Muscle of back (tissue), 11 donors: Measurements from ENCODE around the gene XPA. TPM values are rescaled to one million over a fixed set of nuclear protein-coding genes. Genes with fewer than 3 reads are reported as not detected.
A peak's percentile ranks its signal among the peaks of the same experiment; 100 is the strongest.
"Not testable (repeated sequence)": the region's sequence is repeated elsewhere in the genome, so short reads cannot be mapped to it uniquely, and the experiment has no call there.

ENCODE experiments used
- DNase-seq, 3 donors: peaks; one replicate each; pipeline versions ENCODE4 v3.0.0 to v3.0.0-alpha.2; 2013
- polyA plus RNA-seq, 10 donors: library from polyadenylated mRNA; unstranded; fragments of 120-200 nt; gene quantifications; one replicate each; pipeline ENCODE4 v1.2.1, GENCODE V29; 2013; ENCODE audit not compliant: insufficient read length in 10 of 10

Gene XPA
- polyA plus RNA-seq, 10 donors, result 16.5 to 26.7 (median 20.1) TPM

GRCh38 chr9:97704851-97705250 lies 7.7 kb upstream of the XPA start:
- DNase-seq, result no peak

DNA sequence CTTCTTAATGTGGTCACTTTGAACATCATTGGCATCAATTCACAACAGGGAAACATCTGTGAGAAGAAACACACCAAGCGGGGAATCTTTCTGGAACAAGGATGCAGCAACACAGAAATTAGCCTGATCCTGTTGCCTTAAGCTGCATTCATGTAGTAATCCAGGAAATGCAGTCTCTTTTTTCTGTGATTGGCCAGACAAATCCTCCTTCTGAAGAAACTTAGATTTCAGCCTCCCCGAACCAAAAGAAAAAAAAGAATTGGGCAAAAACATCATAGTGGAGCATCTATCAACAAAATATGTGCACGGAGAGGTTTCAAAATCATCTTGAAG lies 7.2 kb upstream of the XPA start:
- DNase-seq, result no peak

GRCh38 chr9:97703437-97704344 lies 6.6 kb upstream of the XPA start:
- DNase-seq, result peak in 1 of 3 donors; percentile 38

DNA sequence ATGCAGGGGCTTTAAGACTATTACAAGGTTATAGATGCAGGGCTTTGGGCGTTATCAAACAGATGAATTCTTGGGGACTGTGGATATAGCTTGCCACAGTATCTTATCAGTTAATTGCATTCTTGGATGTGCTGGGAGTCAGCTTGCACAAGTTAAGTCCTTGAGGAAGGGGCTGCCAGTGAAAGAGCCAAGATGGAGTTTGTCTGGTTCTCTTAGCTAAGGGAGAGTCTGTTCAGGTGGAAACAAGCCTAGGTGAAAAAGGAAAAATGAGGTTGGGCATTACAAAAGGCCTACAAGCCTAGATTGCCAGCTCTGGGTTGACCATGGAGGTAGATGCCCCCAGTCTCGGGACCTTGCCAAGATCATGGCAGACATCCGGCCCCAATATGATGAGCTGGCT lies 2.7 kb upstream of the XPA start:
- not testable (repeated sequence) for DNase-seq

- not testable (repeated sequence) for DNase-seq
Measured at GRCh38 chr9:97699281-97699680, 2.1 kb upstream of the XPA start.

DNA sequence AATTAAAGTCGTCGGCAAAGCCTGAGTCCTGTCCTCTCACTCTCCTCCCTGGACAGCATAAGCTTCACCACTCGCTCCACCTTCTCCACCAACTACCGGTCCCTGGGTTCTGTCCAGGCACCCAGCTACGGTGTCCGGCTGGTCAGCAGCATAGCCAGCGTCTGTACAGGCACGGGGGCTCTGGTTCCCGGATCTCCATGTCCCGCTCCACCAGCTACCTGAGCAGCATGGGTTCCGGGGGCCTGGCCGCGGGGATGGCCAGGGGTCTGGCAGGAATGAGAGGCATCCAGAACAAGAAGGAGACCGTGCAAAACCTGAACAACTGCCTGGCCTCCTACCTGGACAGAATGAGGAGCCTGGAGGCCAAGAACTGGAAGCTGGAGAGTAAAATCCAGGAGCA lies 1.7 kb upstream of the XPA start:
- no peak for DNase-seq

DNA sequence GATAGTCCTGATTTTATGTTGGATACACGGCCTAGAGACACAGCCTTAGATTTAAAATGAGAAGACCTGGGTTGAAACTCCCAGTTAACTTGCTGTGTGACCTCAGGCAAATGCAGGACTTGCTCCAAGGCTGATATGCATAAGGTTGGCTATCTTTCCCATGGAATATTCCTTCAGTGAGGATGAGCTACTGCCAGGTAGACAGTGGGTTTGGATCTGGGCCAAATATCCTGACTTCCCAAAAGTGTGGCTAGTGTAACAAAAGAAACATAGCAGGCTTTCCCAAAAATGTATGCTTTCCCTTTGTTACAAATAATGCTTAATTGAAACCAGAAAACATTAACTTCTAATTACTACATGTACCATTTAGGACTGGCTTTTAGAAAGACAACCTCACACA lies 697 bp upstream of the XPA start:
- peak in 1 of 3 donors; percentile 8 for DNase-seq

GRCh38 chr9:97695995-97696802 lies 941 bp downstream of the XPA start:
- DNase-seq, result peak in 1 of 3 donors; percentile 1

DNA sequence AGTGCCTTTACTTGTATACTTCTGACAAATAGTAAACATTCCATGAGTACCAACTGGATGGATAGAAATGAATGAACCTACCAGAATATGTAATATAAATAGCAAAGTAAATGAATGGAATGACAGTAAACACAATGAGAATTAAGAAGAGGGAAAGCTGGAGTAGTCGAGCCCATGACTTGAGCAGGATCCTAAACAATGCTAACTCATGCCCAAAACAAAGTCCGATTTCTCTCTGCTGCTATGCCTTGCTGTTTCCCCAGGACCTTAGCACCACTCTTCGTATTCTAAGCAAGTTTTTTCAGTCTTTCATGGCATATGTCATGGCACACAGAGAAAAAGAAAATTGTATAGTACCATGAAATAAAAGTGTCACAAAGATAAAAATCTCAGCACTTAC lies 1.8 kb downstream of the XPA start:
- DNase-seq, result no peak

- no peak for DNase-seq
Measured at GRCh38 chr9:97694769-97695168, 2.4 kb downstream of the XPA start.

GRCh38 chr9:97689401-97690180 lies 7.5 kb downstream of the XPA start:
- DNase-seq, result no peak

DNA sequence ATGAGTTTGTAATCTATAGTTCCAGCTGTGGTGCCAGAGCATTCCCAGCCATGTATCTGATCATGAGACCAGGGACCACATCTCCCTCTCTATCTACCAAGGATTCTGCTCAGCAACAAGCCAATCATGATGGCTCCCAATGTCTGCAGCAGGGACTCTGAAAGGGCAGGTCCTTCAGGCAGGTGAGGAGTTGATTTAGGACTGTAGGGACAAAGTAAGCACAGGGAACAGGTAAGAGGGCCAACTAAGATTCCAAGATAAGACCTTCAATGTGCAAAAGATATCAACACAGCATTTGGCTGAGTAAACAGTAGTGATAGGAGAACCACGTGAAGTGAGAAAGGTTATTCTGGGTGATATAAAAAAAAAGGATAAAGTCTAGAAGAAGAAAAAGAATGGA lies 8.5 kb downstream of the XPA start:
- DNase-seq, result no peak

DNA sequence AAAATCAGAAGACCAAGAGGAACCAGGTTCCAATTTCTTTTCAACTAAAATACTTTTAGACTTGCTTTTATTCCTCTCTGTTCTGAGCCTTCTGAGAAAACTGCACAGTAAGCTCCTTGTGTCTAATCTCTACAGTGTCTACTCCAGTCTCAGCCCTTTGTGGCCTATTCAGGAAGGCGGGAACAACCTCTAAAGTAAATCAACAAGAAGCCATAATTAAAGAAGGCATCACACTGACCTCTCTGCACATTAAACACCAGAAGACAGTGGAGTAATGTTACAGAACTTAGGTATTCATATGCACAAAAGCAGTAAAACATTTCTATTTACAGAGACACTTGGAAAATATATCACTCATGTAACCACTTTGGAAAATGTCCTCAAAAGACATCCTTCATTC lies 14.9 kb downstream of the XPA start:
- DNase-seq, result no peak

GRCh38 chr9:97675655-97676054 lies 21.5 kb downstream of the XPA start:
- no peak for DNase-seq

DNA sequence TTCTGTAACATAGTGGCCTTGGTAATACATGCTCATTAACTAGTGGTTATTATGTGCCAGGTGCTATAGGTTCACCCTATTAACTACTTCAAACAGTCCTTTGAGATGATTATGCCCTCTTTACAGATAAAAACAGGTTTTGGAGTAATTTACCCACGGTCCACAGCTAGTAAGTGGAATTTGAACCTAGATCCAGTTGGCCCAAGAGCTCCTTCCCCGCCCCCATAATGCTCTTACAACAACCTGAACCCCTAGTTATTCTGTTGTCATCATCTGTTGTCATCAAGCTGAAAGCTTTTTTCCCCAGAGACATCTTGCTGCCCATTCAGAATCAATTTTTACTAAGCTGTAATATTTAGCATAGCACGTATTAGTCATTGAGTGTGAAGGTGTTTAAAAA lies 23.2 kb downstream of the XPA start:
- no peak for DNase-seq

- no peak for DNase-seq
Measured at GRCh38 chr9:97672403-97672802, 24.7 kb downstream of the XPA start.

- no peak for DNase-seq
Measured at GRCh38 chr9:97670586-97670985, 26.6 kb downstream of the XPA start.

DNA sequence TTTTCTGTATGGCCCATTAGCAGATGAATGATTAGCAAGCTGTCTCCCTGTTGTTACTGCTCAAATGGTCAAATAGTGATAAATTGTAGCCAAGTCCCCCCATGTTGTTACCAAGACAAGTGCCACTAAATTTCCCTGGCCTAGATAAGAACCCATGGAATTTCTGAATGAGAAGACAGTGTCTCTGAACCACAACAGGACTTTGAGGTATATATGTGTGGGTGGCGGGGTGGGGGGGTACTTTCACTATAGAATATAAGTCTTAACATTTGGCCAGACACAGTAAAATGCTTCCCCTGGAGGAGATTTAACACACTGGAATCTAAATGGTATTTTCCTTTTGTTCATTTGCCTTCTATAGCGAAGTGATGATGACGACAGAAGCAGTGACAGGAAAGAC lies 28.7 kb downstream of the XPA start:
- no peak for DNase-seq

- peak in 1 of 3 donors; percentile 4 for DNase-seq
Measured at GRCh38 chr9:97666907-97667686, 30.0 kb downstream of the XPA start.

GRCh38 chr9:97665742-97666141 lies 31.4 kb downstream of the XPA start:
- DNase-seq, result no peak

GRCh38 chr9:97660847-97661246 lies 36.3 kb downstream of the XPA start:
- DNase-seq, result no peak

DNA sequence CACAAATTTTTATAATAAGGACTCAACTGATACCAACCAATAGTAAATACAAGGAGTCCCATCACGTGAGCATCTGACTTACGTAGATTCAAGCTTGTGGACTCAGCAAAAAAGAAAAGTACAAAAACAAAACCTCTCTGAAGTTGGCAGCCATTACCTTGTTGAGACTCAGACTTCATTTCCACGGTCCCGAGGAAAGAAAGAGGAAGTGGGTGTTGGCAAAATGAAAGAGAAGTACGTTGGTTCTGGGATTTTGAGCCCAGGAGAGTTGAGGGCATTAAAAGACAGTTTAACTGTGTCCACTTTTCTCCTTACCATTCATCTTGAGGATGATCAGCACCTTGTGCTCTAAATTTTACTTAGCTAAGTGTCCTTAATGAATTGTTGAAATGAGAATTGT lies 36.8 kb downstream of the XPA start:
- no peak for DNase-seq
